Cerebellar nuclear complex (tissue), 1 donor: ENCODE data around the gene SUPT6H.
"Not testable (repeated sequence)": the region's sequence is repeated elsewhere in the genome, so short reads cannot be mapped to it uniquely, and the experiment has no call there.

Experiments
- DNase-seq, 2 experiments: peaks; one replicate each; lab custom pipeline; 2025; lab: John Stamatoyannopoulos, UW

Gene SUPT6H

DNA sequence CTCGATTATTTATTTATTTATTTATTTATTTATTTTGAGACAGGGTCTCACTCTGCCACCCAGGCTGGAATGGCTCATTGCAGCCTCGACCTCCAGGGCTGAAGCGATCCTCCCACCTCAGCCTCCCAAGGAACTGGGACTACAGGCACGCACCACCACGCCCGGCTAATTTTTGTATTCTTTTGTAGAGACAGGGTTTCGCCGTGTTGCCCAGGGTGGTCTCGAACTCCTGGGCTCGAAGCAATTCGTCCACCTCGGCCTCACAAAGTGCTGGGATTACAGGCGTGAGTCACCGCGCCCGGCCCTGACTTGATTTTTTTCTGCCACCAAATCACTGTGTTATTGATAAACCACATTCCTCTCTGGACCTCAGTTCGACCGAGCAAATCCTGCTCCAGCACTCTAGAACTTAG, 57.0 kb downstream of the SUPT6H start:
- no peak for DNase-seq

GRCh38 chr17:28720247-28720996, 58.4 kb downstream of the SUPT6H start:
- no peak for DNase-seq

DNA sequence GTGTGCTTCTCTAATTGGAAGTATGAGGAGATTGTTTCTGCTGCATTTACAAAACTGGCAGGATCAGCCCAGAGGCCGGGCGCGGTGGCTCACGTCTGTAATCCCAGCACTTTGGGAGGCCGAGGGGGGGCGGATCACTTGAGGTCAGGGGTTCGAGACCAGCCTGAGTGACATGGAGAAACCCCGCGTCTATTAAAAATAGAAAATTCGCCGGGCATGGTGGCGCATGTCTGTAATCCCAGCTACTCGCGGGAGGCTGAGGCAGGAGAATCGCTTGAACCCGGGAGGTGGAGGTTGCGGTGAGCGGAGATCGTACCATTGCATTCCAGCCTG, 59.0 kb downstream of the SUPT6H start:
- not testable (repeated sequence) for DNase-seq

DNA sequence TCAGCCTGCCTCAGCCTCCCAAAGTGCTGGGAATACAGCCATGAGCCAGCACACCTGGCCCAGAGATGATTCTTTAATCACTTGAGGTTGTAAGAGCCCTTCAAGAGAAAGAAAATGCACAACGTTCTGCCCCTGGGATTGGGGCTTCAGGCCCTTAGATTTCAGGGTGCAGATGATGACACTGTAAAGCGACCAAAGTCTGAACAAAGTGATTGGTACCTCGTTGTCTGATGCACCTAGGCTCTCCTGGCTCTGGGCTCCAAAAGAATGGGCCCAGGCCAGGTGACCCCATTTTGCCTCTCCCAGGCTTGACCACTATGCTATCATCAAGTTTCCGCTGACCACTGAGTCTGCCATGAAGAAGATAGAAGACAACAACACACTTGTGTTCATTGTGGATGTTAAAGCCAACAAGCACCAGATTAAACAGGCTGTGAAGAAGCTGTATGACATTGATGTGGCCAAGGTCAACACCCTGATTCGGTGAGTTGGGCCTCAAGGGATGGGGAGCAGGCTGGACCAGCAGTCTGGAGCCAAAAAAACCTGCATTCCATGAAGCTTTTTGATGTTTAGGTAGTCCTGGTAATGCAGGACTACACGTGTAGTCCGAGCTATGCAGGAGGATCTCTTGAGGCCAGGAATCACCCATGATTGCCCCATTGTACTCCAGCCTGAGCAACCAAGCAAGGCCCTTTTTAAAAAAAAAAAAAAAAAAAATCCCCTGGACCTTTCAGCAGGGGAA, 60.6 kb downstream of the SUPT6H start:
- DNase-seq, result no peak

- no peak for DNase-seq
Measured at GRCh38 chr17:28723159-28723835, 61.3 kb downstream of the SUPT6H start.

DNA sequence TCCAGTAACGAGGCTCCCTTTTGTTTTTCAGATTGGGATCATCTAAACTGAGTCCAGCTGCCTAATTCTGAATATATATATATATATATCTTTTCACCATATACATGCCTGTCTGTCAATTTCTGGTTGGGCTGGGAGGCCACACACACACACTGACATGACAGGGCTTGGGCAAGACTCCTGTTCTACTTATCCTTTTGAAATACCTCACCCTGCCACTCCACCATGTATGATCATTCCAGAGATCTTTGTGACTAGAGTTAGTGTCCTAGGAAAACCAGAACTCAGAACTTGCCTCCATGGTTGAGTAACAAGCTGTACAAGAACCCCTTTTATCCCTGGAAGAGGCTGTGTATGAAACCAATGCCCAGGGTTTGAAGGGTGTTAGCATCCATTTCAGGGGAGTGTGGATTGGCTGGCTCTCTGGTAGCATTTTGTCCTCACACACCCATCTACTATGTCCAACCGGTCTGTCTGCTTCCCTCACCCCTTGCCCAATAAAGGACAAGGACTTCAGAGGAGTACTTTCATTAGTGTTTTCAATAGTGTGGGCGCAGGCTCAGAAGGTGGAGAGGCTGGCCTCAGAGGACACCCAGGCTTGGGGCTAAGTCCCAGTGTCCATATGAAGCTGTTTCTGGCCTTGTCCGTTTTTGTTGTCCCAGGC, 62.0 kb downstream of the SUPT6H start:
- not testable (repeated sequence) for DNase-seq

GRCh38 chr17:28724500-28725165, 62.6 kb downstream of the SUPT6H start:
- no peak for DNase-seq

DNA sequence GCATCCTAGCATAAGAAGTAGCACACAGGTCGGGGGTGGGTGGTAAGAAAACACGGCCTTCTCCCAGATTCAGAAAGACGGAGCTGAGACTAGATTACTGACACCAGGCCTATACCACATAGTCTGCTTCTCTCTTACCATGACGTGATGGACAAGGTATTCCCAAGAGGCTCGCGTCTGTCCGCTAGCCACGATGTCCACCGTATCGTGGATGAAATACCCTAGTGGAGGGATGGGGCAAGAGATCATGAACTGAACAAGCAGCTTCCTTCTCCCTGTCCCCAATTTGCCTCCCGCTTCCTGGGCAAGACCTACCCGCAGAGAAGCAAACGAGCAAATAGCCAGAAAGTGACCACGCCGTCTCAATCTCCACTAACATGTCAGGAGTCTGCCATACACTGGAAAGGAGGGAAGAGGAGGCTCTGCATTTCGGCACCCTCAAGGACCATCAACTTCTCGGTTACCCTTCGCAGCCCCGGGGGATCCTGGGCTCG, 63.2 kb downstream of the SUPT6H start:
- no peak for DNase-seq

GRCh38 chr17:28725660-28726225, 63.7 kb downstream of the SUPT6H start:
- DNase-seq, result no peak

- no peak for DNase-seq
Measured at GRCh38 chr17:28726226-28726626, 64.2 kb downstream of the SUPT6H start, which contains the start of gene TLCD1. TLCD1 (minus strand) TSS chr17:28726233; CDS start chr17:28726097, 136 bp downstream.

DNA sequence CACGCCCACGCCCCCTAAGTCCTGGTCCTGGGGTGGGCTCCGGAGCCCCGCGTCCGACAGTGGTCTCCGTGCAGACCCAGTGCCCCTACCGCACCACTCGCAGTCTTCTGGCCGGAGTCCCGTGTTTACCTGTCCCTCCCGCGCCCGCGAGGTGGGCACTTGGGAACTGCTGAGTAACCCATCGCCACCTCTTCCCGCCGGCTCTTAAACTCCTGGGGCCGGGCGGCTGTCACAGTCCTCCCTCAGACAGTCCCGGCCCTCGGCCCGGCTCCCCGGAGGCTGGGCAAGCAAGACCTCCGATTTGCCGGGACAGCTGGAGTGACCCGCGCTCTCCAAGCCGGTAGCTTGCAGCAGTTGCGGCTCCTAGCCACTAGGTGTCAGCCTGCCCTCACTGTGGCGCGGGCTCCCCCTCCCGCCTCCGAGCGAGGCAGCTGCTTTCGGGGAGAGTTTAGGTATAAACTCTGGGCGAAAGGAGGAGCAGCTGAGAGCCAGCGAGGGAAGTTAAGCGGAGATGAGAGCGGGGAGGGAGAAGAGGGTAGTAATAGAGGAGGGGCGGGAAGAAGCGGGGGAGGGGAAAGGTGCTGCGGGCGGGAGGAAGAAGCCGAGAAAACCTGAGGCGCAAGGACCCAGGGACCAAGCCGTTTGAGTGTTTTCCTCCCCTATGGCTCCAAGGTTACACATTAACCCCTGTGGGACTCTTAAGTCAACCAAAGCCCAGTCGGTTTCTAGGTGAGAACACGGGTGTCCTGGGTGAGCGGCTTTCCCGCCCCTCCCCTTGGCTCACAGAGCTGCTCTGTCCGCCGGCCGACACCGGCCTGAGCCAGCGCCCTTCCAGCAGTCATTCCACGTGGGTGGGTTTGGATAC, 64.9 kb downstream of the SUPT6H start:
- peak; percentile 53 to 71 for DNase-seq

- peak in 1 of 2 experiments; percentile 45 for DNase-seq
Measured at GRCh38 chr17:28728364-28729200, 66.6 kb downstream of the SUPT6H start, which contains the start of gene NEK8. NEK8 (plus strand) TSS chr17:28728788; CDS start chr17:28728814, 26 bp downstream.

DNA sequence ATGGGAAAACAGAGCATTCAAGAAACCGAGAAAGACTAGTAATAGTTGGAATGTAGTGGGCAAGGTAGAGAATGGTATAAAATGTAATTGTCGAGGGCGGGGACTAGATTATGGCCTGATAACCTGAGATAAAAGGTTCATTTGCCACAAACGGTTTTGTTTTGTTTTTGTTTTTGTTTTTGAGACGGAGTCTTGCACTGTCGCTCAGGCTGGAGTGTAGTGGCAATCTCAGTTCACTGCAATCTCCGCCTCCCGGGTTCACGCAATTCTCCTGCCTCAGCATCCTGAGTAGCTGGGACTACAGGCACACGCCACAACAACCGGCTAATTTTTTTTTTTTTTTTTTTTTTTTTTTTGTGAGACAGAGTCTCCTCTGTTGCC, 67.9 kb downstream of the SUPT6H start:
- no peak for DNase-seq

DNA sequence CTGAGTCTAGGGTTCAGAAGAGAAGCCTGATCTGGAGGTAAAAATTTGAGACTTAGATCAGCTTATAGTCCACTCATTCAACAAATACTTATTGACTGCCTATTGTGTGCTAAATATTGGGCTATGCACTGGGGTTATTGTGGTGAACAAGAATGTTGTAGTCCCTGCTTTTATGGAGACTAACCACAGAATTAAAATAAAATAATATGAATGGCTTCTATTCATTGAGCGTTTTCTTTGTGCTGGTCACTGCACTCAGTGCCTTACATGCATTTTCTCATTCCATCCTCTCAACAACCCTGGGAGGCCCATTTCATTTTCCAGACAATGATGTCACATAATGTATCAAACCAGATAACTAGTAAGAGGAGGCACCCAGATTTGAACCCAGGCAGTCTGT, 71.3 kb downstream of the SUPT6H start:
- no peak for DNase-seq

DNA sequence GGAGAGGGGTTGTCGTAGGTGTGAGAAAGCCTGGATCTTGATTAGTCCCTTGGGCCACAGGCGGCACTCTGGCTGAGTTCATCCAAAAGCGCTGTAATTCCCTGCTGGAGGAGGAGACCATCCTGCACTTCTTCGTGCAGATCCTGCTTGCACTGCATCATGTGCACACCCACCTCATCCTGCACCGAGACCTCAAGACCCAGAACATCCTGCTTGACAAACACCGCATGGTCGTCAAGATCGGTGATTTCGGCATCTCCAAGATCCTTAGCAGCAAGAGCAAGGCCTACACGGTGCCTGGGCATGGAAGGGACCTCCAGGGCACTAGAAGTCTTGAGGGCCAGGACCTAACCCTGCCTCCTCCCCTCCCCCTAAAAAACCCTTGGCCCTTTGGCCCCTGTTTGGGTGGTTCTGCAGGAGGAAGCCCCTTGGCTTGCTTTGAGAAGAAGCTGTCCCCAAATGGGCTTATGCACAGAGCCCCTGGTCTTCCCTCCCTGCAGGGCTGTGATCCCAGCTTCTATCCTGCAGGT, 72.8 kb downstream of the SUPT6H start:
- no peak for DNase-seq

DNA sequence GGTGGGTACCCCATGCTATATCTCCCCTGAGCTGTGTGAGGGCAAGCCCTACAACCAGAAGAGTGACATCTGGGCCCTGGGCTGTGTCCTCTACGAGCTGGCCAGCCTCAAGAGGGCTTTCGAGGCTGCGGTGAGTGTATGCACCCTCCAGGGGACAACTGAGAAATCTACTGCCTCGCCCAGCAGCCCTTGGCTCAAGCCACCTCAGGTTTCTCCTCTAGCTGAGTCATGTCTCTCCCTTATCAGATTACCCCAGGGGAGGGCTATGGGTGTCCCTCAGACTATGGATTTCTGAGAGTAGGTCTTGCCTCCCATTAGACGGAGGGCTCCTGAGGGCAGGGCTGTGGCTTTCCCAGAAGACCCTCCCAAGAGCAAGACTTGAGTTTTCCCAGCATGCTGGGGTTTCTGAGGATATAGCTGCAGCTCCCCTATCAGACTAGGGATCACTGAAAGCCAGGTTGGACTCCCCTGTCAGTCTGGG, 73.3 kb downstream of the SUPT6H start:
- no peak for DNase-seq

- DNase-seq, result not testable (repeated sequence)
Measured at GRCh38 chr17:28735913-28736769, 74.1 kb downstream of the SUPT6H start.

DNA sequence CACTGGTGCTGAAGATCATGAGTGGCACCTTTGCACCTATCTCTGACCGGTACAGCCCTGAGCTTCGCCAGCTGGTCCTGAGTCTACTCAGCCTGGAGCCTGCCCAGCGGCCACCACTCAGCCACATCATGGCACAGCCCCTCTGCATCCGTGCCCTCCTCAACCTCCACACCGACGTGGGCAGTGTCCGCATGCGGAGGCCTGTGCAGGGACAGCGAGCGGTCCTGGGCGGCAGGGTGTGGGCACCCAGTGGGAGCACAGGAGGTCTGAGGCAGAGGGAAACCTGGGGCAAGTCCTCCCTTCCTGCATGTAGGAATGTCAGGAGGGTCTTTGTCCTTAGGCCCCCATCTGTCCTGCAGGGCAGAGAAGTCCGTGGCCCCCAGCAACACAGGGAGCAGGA, 75.3 kb downstream of the SUPT6H start:
- no peak for DNase-seq
